Thyroid gland (tissue), 4 donors: ENCODE results near the gene SLC6A9. TPM values are rescaled to one million over a fixed set of nuclear protein-coding genes. Genes with fewer than 3 reads are reported as not detected.

ENCODE experiments used
- DNase-seq, 2 donors: peaks; one replicate each; pipeline ENCODE4 v3.0.0-alpha.2; 2019
- H3K27ac ChIP-seq, 3 donors: fragments of 200-600 bp; sonication (generic); 1 replicate in 2 of 3; 2 replicates in 1 of 3; pipeline ENCODE4 v1.5.1; 2016 to 2019; ENCODE audit warnings: mild to moderate bottlenecking in 1 of 3, moderate library complexity in 1 of 3
- H3K27me3 ChIP-seq: fragments of 200-600 bp; sonication (generic); one replicate; pipeline ENCODE4 v1.5.1; 2019
- H3K36me3 ChIP-seq, 2 donors: fragments of 200-600 bp; sonication (generic); one replicate each; pipeline ENCODE4 v1.5.1; 2016 to 2019
- H3K4me1 ChIP-seq, 2 donors: fragments of 200-600 bp; sonication (generic); one replicate each; pipeline ENCODE4 v1.5.1; 2017 to 2019
- H3K4me3 ChIP-seq, 3 donors: fragments of 200-600 bp; sonication (generic); replicated peaks in 1 of 3; 1 replicate in 2 of 3; 2 replicates in 1 of 3; pipeline ENCODE4 v1.5.1; 2016; ENCODE audit warnings: mild to moderate bottlenecking in 1 of 3
- H3K9me3 ChIP-seq: fragments of 200-600 bp; sonication (generic); one replicate; pipeline ENCODE4 v1.5.1; 2017
- POLR2A ChIP-seq, 2 donors: fragments of 450-650 bp; IDR thresholded peaks; one replicate each; pipeline ENCODE4 v1.6.1; 2017; ENCODE audit warnings: antibody characterized with exemption in 2 of 2, mild to moderate bottlenecking in 2 of 2, moderate library complexity in 1 of 2
- WGBS, 2 donors: methylation state at CpG; one replicate each; pipeline ENCODE4 v1.1.5; 2017; 5-methylcytosine and 5-hydroxymethylcytosine counted together
- intact Hi-C: fragments of 100-400 bp; cut with DNase I; formaldehyde crosslinking; loops from one replicate; pipeline ENCODE4 v1.15.1; 2023
- total RNA-seq, 4 donors: library from RNA; depleted of rRNA; stranded (reverse); fragments of >200 nt; gene quantifications; one replicate each; pipeline ENCODE4 v1.2.3, GENCODE V29; 2016
- TF ChIP-seq, protein P1 (sequence below), 6 experiments: fragments of 200-600 bp in 3 of 6; fragments of 450-650 bp in 3 of 6; sonication (generic) in 3 of 6; IDR thresholded peaks; one replicate each; pipeline ENCODE4 v1.5.1; 2016 to 2019; ENCODE audit warnings: antibody characterized with exemption in 6 of 6, mild to moderate bottlenecking in 2 of 6, inconsistent platforms in 1 of 6, moderate library complexity in 1 of 6

Gene SLC6A9
- total RNA-seq, 4 donors from 2014 or later, result 7.2 to 11.3 (median 7.6) TPM

DNA sequence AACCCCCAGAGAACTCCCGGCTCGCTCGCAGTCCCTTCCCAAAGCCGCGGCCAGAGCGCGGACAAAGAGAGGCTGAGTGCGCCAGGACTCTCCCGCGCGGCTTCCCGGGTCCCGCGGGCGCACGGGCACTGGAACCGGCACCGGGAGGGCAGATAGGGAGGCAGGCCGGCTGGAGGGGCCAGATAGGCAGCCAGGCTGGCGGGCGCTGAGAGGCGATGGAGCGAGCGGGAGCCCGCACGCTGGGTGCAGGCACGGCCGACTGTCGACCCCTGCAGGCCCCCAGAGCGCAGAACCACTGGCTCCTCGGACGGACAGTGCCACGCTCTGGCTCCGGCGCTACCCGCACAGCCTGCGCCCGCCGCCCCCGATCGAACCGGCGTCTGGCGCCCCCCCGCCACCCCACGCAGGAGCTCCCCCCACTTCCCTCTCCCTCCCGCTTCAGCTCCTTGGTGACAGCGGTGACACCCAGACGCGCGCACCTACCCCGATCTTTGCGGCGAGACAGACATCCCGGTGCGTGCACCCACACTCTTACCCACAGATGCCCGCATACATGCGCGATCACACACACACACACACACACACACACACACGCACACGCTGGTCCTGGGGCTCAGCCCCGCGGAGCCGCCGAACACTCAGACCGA, 534 bp downstream of the SLC6A9 start:
- Histone ChIP-seq H3K4me1 (peaks cover 12% of the 10 kb centered on the region in 2 donors), H3K4me3 (peak overlapping the region; percentile 48 to 66 (median 57)), H3K27ac (peak overlapping the region; percentile 44 to 92 (median 85)), H3K9me3 (no peaks in the 10 kb centered on the region), H3K36me3 (no peaks in the 10 kb centered on the region), H3K27me3 (no peaks in the 10 kb centered on the region)
- WGBS, 2 donors, result 0% methylated on average over 23 of the region's 66 CpGs; no CpG with 5 or more reads in 1 of the 2 donors
- TF ChIP-seq, protein P1, sequence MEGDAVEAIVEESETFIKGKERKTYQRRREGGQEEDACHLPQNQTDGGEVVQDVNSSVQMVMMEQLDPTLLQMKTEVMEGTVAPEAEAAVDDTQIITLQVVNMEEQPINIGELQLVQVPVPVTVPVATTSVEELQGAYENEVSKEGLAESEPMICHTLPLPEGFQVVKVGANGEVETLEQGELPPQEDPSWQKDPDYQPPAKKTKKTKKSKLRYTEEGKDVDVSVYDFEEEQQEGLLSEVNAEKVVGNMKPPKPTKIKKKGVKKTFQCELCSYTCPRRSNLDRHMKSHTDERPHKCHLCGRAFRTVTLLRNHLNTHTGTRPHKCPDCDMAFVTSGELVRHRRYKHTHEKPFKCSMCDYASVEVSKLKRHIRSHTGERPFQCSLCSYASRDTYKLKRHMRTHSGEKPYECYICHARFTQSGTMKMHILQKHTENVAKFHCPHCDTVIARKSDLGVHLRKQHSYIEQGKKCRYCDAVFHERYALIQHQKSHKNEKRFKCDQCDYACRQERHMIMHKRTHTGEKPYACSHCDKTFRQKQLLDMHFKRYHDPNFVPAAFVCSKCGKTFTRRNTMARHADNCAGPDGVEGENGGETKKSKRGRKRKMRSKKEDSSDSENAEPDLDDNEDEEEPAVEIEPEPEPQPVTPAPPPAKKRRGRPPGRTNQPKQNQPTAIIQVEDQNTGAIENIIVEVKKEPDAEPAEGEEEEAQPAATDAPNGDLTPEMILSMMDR (IDR thresholded peaks at IDR 0.05), result no peak
- no peak for TF ChIP-seq POLR2A (IDR thresholded peaks at IDR 0.05)
- intact Hi-C loops, result loop anchor here (5.0 to 10.0 kb wide), 2 partner anchors 33 to 266 kb away; no protein-coding TSS in a partner anchor
- DNase-seq, result peak; percentile 35 to 37

GRCh38 chr1:44029911-44030604, 1.2 kb downstream of the SLC6A9 start:
- Histone ChIP-seq H3K36me3 (no peaks in the 10 kb centered on the region), H3K27me3 (no peaks in the 10 kb centered on the region), H3K27ac (peak overlapping the region; percentile 44 to 92 (median 85)), H3K9me3 (no peaks in the 10 kb centered on the region), H3K4me3 (peak overlapping the region; percentile 48 to 66 (median 57)), H3K4me1 (peaks cover 12% of the 10 kb centered on the region in 2 donors)
- WGBS, 2 donors, result 0 to 1% methylated on average over 18 to 19 of the region's 75 CpGs
- peak; percentile 93 for DNase-seq
- TF ChIP-seq, protein P1 (IDR thresholded peaks at IDR 0.05), result no peak
- TF ChIP-seq POLR2A (IDR thresholded peaks at IDR 0.05), result peak in 1 of 2 donors; percentile 55
- intact Hi-C loops, result loop anchor here (5.0 to 10.0 kb wide), 2 partner anchors 33 to 265 kb away; no protein-coding TSS in a partner anchor

GRCh38 chr1:44029260-44029910, 1.9 kb downstream of the SLC6A9 start:
- intact Hi-C loops, result no loop called here
- H3K27ac ChIP-seq, result peak overlapping the region; percentile 44 to 92 (median 85)
- H3K36me3 ChIP-seq, result no peaks in the 10 kb centered on the region
- H3K4me3 ChIP-seq, result peak overlapping the region; percentile 48 to 66 (median 57)
- H3K27me3 ChIP-seq, result no peaks in the 10 kb centered on the region
- peak; percentile 54 to 70 for DNase-seq
- 23 to 24% methylated on average over 17 of the region's 17 CpGs for WGBS, 2 donors
- no peaks in the 10 kb centered on the region for H3K9me3 ChIP-seq
- no peak for TF ChIP-seq POLR2A (IDR thresholded peaks at IDR 0.05)
- TF ChIP-seq, protein P1 (IDR thresholded peaks at IDR 0.05), result no peak
- H3K4me1 ChIP-seq, result peaks cover 12% of the 10 kb centered on the region in 2 donors

- WGBS, 2 donors, result 86 to 92% methylated on average over 3 of the region's 3 CpGs
- Histone ChIP-seq H3K36me3 (no peaks in the 10 kb centered on the region), H3K9me3 (no peaks in the 10 kb centered on the region), H3K27ac (no peak overlapping the region), H3K4me3 (no peak overlapping the region), H3K27me3 (no peaks in the 10 kb centered on the region), H3K4me1 (peaks cover 12% of the 10 kb centered on the region in 2 donors)
- TF ChIP-seq, protein P1 (IDR thresholded peaks at IDR 0.05), result no peak
- TF ChIP-seq POLR2A (IDR thresholded peaks at IDR 0.05), result no peak
- DNase-seq, result no peak
- intact Hi-C loops, result no loop called here
These were observed 3.9 kb downstream of the SLC6A9 start for GRCh38 chr1:44027320-44027719.
